Endothelial cell of hepatic sinusoid (primary cell): ENCODE results near the gene SH3GL1.

Experiments used
- in situ Hi-C: cut with HindIII; loops from 2 replicates; pipeline ENCODE4 v1.10.0; 2017; ENCODE audit warnings: low sequenced_read_pairs

SH3GL1 gene

GRCh38 chr19:4402171-4403004 lies 2.0 kb upstream of the SH3GL1 start, which contains the start of gene CHAF1A:
CHAF1A (plus strand) TSS chr19:4402640; CDS start chr19:4402763, 123 bp downstream.
- in situ Hi-C loops: no loop called here

- in situ Hi-C loops: no loop called here
These were observed 1.4 kb upstream of the SH3GL1 start for GRCh38 chr19:4401769-4402170.

DNA sequence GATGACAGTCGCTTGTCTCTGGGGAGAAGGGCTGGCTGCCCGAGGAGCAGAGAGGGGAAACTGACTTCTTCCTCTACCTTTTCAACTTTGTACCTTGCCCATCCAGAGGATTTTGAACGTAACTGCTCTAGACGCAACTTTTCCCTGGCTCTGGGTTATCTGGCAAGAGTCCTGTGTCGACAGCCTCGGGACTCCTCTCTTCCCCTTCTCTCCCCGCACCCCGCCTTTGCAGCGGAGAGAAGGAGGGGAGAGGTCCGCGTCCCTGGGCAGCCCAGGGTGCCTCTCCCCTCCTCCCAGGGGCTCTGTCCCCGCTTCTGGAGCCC lies 574 bp downstream of the SH3GL1 start:
- in situ Hi-C loops: no loop called here

DNA sequence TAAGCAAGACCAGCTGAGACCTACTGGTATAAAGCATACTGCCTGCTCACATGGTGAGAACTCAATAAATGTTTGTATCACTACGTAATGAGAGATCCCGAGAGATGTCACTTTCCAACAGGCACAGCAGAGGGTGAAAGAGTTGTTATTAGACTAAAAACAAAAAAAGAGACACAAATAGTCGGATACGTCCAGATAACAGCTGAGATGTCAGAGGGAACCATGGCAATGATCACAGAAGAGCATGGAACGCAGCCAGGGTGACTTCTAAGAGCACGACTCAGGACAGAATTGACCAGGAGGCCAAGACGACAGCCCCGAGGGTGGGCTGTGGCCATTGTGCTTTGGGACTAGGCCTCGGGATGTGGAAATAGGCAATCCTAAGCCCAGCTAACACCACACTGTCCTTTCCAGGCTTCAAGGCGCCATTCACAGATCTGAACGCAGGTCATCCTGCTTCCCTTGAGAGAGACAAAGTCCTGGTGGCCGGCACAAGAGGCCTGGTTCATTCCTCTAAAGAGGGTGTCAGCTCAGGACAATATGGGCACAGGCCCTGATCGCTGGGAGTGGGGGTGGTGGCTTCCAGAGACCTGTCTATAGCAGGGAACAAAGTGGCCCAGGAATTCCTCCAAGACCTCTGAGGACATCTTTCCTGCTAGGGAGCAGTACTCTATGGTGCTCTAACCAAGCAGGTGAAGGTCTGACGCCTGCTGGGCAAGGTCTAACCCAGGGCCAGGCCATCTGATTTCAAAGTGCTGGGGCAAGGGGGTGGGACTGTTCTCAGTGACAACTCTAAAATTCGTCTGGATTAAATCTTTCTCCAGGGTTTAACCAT lies 3.2 kb downstream of the SH3GL1 start:
- in situ Hi-C loops: no loop called here

GRCh38 chr19:4393947-4394590 lies 6.3 kb downstream of the SH3GL1 start:
- in situ Hi-C loops: no loop called here

GRCh38 chr19:4391701-4392483 lies 8.5 kb downstream of the SH3GL1 start:
- in situ Hi-C loops: no loop called here

GRCh38 chr19:4391306-4391693 lies 9.0 kb downstream of the SH3GL1 start:
- in situ Hi-C loops: no loop called here

- in situ Hi-C loops: no loop called here
These were observed 9.6 kb downstream of the SH3GL1 start for GRCh38 chr19:4390567-4391305.

GRCh38 chr19:4390017-4390566 lies 10.3 kb downstream of the SH3GL1 start:
- in situ Hi-C loops: no loop called here

- in situ Hi-C loops: no loop called here
These were observed 10.8 kb downstream of the SH3GL1 start for GRCh38 chr19:4389511-4390016.

DNA sequence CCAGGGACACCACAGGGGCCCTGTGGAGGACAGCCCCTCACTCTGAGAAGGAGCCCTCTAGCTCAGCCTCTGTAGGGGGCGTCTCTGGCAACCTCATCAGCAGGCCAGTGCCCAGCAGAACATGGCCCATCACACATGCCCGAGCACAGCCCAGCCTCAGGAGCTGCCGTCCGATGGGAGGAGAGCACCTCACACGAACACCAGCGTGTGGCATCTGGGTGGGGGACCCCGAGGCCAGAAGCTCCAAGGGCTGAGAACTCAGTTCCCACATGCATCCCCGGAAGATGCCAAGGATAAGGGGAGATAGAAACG lies 11.3 kb downstream of the SH3GL1 start:
- in situ Hi-C loops: no loop called here

- in situ Hi-C loops: no loop called here
These were observed 11.8 kb downstream of the SH3GL1 start for GRCh38 chr19:4388337-4389063.

- in situ Hi-C loops: no loop called here
These were observed 14.1 kb downstream of the SH3GL1 start for GRCh38 chr19:4386041-4386782.

DNA sequence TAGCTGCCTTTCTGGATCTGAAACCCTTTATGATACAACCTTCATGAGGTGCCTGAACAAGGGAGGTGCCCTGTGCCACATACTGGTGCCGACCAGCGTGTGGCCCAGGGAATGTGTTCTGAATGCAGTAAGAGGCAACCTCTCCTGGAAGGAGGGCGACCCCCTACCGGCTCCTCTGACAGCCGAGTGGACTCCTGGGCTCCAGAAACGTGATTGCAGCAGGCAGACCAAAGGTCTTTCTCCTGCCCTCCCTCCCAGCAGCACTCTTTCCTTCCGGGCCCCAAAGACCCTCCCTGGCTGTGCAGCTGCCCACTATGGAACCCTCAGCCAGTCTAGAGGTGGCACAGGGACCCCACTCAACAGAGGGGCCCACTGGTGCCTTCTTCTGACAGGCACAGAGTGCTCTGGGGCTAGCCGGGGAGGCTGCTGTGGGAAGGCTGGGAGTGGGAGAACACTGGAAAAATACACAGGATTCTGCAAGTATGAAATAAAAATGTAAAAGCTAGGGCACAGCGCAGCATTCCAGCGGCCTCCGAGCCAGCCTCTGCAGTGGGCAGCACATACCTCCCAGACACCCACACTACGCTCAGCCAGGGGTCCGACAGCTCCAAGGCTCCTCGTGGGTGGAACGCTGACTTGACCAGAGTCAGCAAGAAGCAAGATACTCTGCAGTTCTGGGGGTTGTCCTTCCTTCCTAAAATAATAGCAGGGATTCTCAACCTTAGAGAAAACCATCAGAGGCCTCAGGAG lies 14.9 kb downstream of the SH3GL1 start:
- in situ Hi-C loops: no loop called here

DNA sequence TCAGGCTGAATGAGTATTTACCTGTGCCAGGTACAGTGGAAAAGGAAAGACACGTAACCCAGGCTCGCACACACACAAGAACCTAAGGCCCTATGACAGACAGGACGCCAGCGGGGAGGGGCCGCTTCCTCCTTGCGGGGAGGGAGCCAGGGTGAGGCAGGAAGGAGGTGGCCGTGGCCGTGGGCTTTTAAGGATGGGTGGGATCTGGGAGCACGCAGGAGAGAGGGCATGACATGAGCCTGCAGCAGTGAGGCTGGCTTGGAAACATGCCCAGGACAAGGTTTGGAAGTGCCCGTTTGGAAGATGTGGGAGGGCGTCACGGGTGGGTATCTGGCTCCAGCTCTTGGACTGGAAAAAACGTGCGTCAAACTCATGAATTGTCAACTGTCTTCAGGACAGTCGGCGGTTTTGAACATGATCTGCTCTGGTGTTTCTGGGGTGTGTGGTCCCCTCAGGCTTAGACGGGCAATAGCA lies 20.1 kb downstream of the SH3GL1 start:
- in situ Hi-C loops: no loop called here

GRCh38 chr19:4379383-4380253 lies 20.7 kb downstream of the SH3GL1 start:
- in situ Hi-C loops: no loop called here

GRCh38 chr19:4378886-4379285 lies 21.5 kb downstream of the SH3GL1 start:
- in situ Hi-C loops: no loop called here
